Activated naive CD8-positive, alpha-beta T cell treated with anti-CD3 and anti-CD28 coated beads, Interleukin-2, amount 50 U/mL, for 16 hours (primary cell): Measurements from ENCODE around the gene GPR137.
A peak's percentile ranks its signal among the peaks of the same experiment; 100 is the strongest.
"Not testable (repeated sequence)": the region's sequence is repeated elsewhere in the genome, so short reads cannot be mapped to it uniquely, and the experiment has no call there.

Experiments used
- DNase-seq: peaks from one replicate; pipeline ENCODE4 v3.0.0-alpha.2; 2020; ENCODE audit warnings: low read depth, low spot score

Gene GPR137

GRCh38 chr11:64284962-64285884, at the start of gene GPR137:
TSS of gene GPR137 (plus strand) at chr11:64285848. CDS start at chr11:64286525, 677 bp downstream.
- DNase-seq: peak; percentile 75

- no peak for DNase-seq
Measured at GRCh38 chr11:64237484-64237951, 48.1 kb upstream of the GPR137 start.

GRCh38 chr11:64238076-64238475, 47.6 kb upstream of the GPR137 start:
- no peak for DNase-seq

- DNase-seq: no peak
Measured at GRCh38 chr11:64238999-64239398, 46.6 kb upstream of the GPR137 start.

GRCh38 chr11:64239662-64240434, 45.8 kb upstream of the GPR137 start:
- no peak for DNase-seq

GRCh38 chr11:64240435-64241240, 45.0 kb upstream of the GPR137 start, which contains the start of gene FKBP2:
TSS of gene FKBP2 (plus strand) at chr11:64241095. CDS start at chr11:64242388, 1,293 bp downstream.
- DNase-seq: peak; percentile 95

- DNase-seq: peak; percentile 99
Measured at GRCh38 chr11:64241241-64241490, 44.5 kb upstream of the GPR137 start.

- DNase-seq: no peak
Measured at GRCh38 chr11:64241491-64242374, 43.9 kb upstream of the GPR137 start.

- DNase-seq: no peak
Measured at GRCh38 chr11:64243236-64243854, 42.3 kb upstream of the GPR137 start.

GRCh38 chr11:64244107-64244506, 41.5 kb upstream of the GPR137 start:
- no peak for DNase-seq

GRCh38 chr11:64244966-64245365, 40.7 kb upstream of the GPR137 start:
- DNase-seq: no peak

- no peak for DNase-seq
Measured at GRCh38 chr11:64245401-64245796, 40.2 kb upstream of the GPR137 start.

GRCh38 chr11:64245797-64246620, 39.6 kb upstream of the GPR137 start:
- DNase-seq: peak; percentile 67

- DNase-seq: not testable (repeated sequence)
Measured at GRCh38 chr11:64246621-64246870, 39.1 kb upstream of the GPR137 start.

GRCh38 chr11:64246871-64247728, 38.5 kb upstream of the GPR137 start, which contains the start of gene PPP1R14B:
TSS of gene PPP1R14B (minus strand) at chr11:64246943. CDS start at chr11:64246673, 270 bp downstream.
- DNase-seq: peak; percentile 78

- DNase-seq: no peak
Measured at GRCh38 chr11:64247729-64248531, 37.7 kb upstream of the GPR137 start.

- DNase-seq: no peak
Measured at GRCh38 chr11:64248578-64248977, 37.1 kb upstream of the GPR137 start.

- no peak for DNase-seq
Measured at GRCh38 chr11:64249038-64249437, 36.6 kb upstream of the GPR137 start.
